Duodenal mucosa (tissue), 2 donors: ENCODE results near the gene FBXO9.
"Not testable (repeated sequence)": the region's sequence is repeated elsewhere in the genome, so short reads cannot be mapped to it uniquely, and the experiment has no call there.

Experiments used
- H3K27ac ChIP-seq: one replicate; pipeline ENCODE4 v1.7.0; 2013; ENCODE audit warnings: low read depth, low read length
- H3K27me3 ChIP-seq, 2 donors: one replicate each; pipeline ENCODE4 v1.7.0; 2013; ENCODE audit warnings: low read length in 2 of 2, control low read depth in 1 of 2; ENCODE audit not compliant: insufficient read depth in 2 of 2, control insufficient read depth in 1 of 2
- H3K36me3 ChIP-seq, 2 donors: one replicate each; pipeline ENCODE4 v1.7.0; 2013; ENCODE audit warnings: low read length in 2 of 2, control low read depth in 1 of 2; ENCODE audit not compliant: insufficient read depth in 2 of 2, control insufficient read depth in 1 of 2
- H3K4me1 ChIP-seq, 2 donors: one replicate each; pipeline ENCODE4 v1.7.0; 2013; ENCODE audit warnings: low read length in 2 of 2, control low read depth in 1 of 2; ENCODE audit not compliant: insufficient read depth in 2 of 2, control insufficient read depth in 1 of 2
- H3K4me3 ChIP-seq, 2 donors: one replicate each; pipeline ENCODE4 v1.7.0; 2013; ENCODE audit warnings: low read length in 2 of 2, low read depth in 1 of 2
- H3K9ac ChIP-seq, 2 donors: one replicate each; pipeline ENCODE4 v1.7.0; 2013; ENCODE audit warnings: low read length in 2 of 2, low read depth in 1 of 2
- H3K9me3 ChIP-seq, 2 donors: one replicate each; pipeline ENCODE4 v1.7.0; 2013; ENCODE audit warnings: low read length in 2 of 2, control low read depth in 1 of 2; ENCODE audit not compliant: control insufficient read depth in 1 of 2

Gene FBXO9

GRCh38 chr6:53044572-53044971 lies 20.6 kb upstream of the FBXO9 start:
- Histone ChIP-seq H3K27me3 (no peaks in the 10 kb centered on the region), H3K9me3 (no peaks in the 10 kb centered on the region), H3K4me3 (no peak overlapping the region), H3K27ac (no peak overlapping the region), H3K4me1 (peaks cover 4 to 12% of the 10 kb centered on the region in 2 donors), H3K36me3 (peaks cover 15 to 21% of the 10 kb centered on the region in 2 donors), H3K9ac (no peak overlapping the region)

- Histone ChIP-seq H3K4me1 (peaks cover 4 to 12% of the 10 kb centered on the region in 2 donors), H3K27ac (no peak overlapping the region), H3K27me3 (no peaks in the 10 kb centered on the region), H3K9ac (no peak overlapping the region), H3K4me3 (no peak overlapping the region), H3K36me3 (peaks cover 1 to 9% of the 10 kb centered on the region in 2 donors), H3K9me3 (no peaks in the 10 kb centered on the region)
Measured at GRCh38 chr6:53045891-53046673, 19.1 kb upstream of the FBXO9 start.

GRCh38 chr6:53048431-53049195 lies 16.6 kb upstream of the FBXO9 start:
- H3K36me3 ChIP-seq, result peaks cover 5 to 13% of the 10 kb centered on the region in 2 donors
- no peaks in the 10 kb centered on the region for H3K4me1 ChIP-seq
- no peaks in the 10 kb centered on the region for H3K9me3 ChIP-seq
- H3K4me3 ChIP-seq, result peak overlapping the region in 1 of 2 donors; percentile 34
- no peaks in the 10 kb centered on the region for H3K27me3 ChIP-seq
- no peak overlapping the region for H3K9ac ChIP-seq
- no peak overlapping the region for H3K27ac ChIP-seq

GRCh38 chr6:53049415-53049814 lies 15.8 kb upstream of the FBXO9 start:
- Histone ChIP-seq H3K27me3 (no peaks in the 10 kb centered on the region), H3K27ac (no peak overlapping the region)

GRCh38 chr6:53052152-53052551 lies 13.1 kb upstream of the FBXO9 start:
- H3K9ac ChIP-seq, H3K27me3 ChIP-seq, H3K27ac ChIP-seq, H3K4me3 ChIP-seq, H3K9me3 ChIP-seq: not testable (repeated sequence)
- peaks cover 19 to 20% of the 10 kb centered on the region in 2 donors for H3K4me1 ChIP-seq
- peaks cover 5 to 24% of the 10 kb centered on the region in 2 donors for H3K36me3 ChIP-seq

More at GRCh38 chr6:53049415-53049814, 15.8 kb upstream of the FBXO9 start:
- Histone ChIP-seq H3K4me3 (no peak overlapping the region), H3K9me3 (no peaks in the 10 kb centered on the region), H3K36me3 (peaks cover 5 to 19% of the 10 kb centered on the region in 2 donors), H3K9ac (no peak overlapping the region), H3K4me1 (no peaks in the 10 kb centered on the region)

- Histone ChIP-seq H3K9ac (no peak overlapping the region), H3K4me1 (peaks cover 39 to 42% of the 10 kb centered on the region in 2 donors), H3K27me3 (no peaks in the 10 kb centered on the region), H3K9me3 (no peaks in the 10 kb centered on the region), H3K27ac (no peak overlapping the region), H3K36me3 (peaks cover 5 to 24% of the 10 kb centered on the region in 2 donors), H3K4me3 (no peak overlapping the region)
Measured at GRCh38 chr6:53054532-53054931, 10.7 kb upstream of the FBXO9 start.

GRCh38 chr6:53055873-53056272 lies 9.3 kb upstream of the FBXO9 start:
- Histone ChIP-seq H3K9ac (no peak overlapping the region), H3K4me1 (peaks cover 49 to 50% of the 10 kb centered on the region in 2 donors), H3K36me3 (peaks cover 5 to 23% of the 10 kb centered on the region in 2 donors), H3K9me3 (no peaks in the 10 kb centered on the region), H3K27ac (no peak overlapping the region), H3K4me3 (no peak overlapping the region), H3K27me3 (no peaks in the 10 kb centered on the region)

GRCh38 chr6:53056273-53056672 lies 8.9 kb upstream of the FBXO9 start:
- peaks cover 49 to 50% of the 10 kb centered on the region in 2 donors for H3K4me1 ChIP-seq
- no peak overlapping the region for H3K9ac ChIP-seq
- H3K27ac ChIP-seq, result no peak overlapping the region

GRCh38 chr6:53058388-53059195 lies 6.6 kb upstream of the FBXO9 start:
- peak overlapping the region in 1 of 2 donors; percentile 28 for H3K9ac ChIP-seq
- no peaks in the 10 kb centered on the region for H3K27me3 ChIP-seq
- peaks cover 0 to 11% of the 10 kb centered on the region in 2 donors for H3K36me3 ChIP-seq
- H3K27ac ChIP-seq, result no peak overlapping the region
- H3K4me1 ChIP-seq, result peaks cover 54 to 57% of the 10 kb centered on the region in 2 donors
- H3K4me3 ChIP-seq, result peak overlapping the region; percentile 31 to 84
- H3K9me3 ChIP-seq, result no peaks in the 10 kb centered on the region

More at GRCh38 chr6:53056273-53056672, 8.9 kb upstream of the FBXO9 start:
- no peaks in the 10 kb centered on the region for H3K27me3 ChIP-seq
- peak overlapping the region in 1 of 2 donors; percentile 9 for H3K4me3 ChIP-seq
- peaks cover 5 to 20% of the 10 kb centered on the region in 2 donors for H3K36me3 ChIP-seq
- H3K9me3 ChIP-seq, result no peaks in the 10 kb centered on the region
